Measurements from ENCODE around the gene ZNF536.

DNA sequence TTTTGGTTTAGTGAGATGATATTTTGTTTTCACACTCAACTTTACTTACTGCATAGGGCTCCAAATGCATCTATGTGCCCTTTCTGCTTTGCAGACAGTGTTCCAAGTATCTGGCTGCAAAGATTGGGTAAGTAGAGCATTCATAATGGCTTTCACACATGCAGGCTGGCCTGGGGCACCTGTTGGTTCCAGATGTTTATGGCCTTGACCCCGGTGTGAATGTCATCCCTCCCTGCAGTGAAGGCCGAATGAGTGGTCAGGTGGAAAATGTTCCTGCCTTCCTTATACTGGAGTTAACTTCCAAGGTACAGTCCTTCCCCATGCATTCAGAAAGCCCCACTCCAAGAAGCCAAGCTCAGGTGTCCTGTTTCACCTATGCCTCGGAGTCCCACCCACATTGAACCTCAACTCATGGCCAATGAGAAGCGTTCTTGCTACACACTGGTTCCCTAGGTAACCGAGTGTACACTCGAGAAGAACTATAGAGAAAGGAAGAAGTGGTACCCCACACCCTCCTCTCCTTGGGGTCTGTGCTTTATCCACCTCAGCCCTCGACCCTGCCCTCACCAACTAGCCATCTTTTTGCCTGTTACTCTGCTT lies 23.0 kb upstream of the ZNF536 start:
- TF ChIP-seq, protein P1, sequence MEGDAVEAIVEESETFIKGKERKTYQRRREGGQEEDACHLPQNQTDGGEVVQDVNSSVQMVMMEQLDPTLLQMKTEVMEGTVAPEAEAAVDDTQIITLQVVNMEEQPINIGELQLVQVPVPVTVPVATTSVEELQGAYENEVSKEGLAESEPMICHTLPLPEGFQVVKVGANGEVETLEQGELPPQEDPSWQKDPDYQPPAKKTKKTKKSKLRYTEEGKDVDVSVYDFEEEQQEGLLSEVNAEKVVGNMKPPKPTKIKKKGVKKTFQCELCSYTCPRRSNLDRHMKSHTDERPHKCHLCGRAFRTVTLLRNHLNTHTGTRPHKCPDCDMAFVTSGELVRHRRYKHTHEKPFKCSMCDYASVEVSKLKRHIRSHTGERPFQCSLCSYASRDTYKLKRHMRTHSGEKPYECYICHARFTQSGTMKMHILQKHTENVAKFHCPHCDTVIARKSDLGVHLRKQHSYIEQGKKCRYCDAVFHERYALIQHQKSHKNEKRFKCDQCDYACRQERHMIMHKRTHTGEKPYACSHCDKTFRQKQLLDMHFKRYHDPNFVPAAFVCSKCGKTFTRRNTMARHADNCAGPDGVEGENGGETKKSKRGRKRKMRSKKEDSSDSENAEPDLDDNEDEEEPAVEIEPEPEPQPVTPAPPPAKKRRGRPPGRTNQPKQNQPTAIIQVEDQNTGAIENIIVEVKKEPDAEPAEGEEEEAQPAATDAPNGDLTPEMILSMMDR (IDR thresholded peaks at IDR 0.05; ENCODE audit: low read length): no peak
- no peak for TF ChIP-seq EZH2 (optimal IDR thresholded peaks at IDR 0.05; ENCODE audit: low read depth, low read length)
